D721Med (cell line): ENCODE results near the gene SDR42E2.

Source experiments
- DNase-seq: peaks from one replicate; pipeline ENCODE4 v3.0.0; 2011; ENCODE audit warnings: low spot score; ENCODE audit not compliant: insufficient read length
- FAIRE-seq: peaks from 2 replicates; lab custom pipeline; 2011; peaks lifted over from hg19 to GRCh38; lab: Jason Lieb, UNC
- CTCF ChIP-seq: IDR thresholded peaks from 2 replicates; pipeline ENCODE4 v1.5.1; 2012; ENCODE audit warnings: mild to moderate bottlenecking, control low read depth; ENCODE audit not compliant: insufficient read depth; ENCODE audit errors: missing control alignments

The SDR42E2 gene

GRCh38 chr16:22177968-22178930, 15.9 kb downstream of the SDR42E2 start:
- no peak for TF ChIP-seq CTCF
- FAIRE-seq (no peak), DNase-seq (no peak)

GRCh38 chr16:22181426-22181825, 19.1 kb downstream of the SDR42E2 start:
- TF ChIP-seq CTCF, result no peak
- no peak for FAIRE-seq

GRCh38 chr16:22181843-22182242, 19.5 kb downstream of the SDR42E2 start:
- no peak for DNase-seq
- FAIRE-seq, result no peak
- TF ChIP-seq CTCF, result no peak

More at GRCh38 chr16:22181426-22181825, 19.1 kb downstream of the SDR42E2 start:
- DNase-seq, result no peak

- FAIRE-seq (no peak), DNase-seq (no peak)
- no peak for TF ChIP-seq CTCF
Observed at GRCh38 chr16:22183335-22183734, 21.0 kb downstream of the SDR42E2 start.

GRCh38 chr16:22183901-22184614, 21.8 kb downstream of the SDR42E2 start:
- FAIRE-seq (no peak), DNase-seq (no peak)
- no peak for TF ChIP-seq CTCF

GRCh38 chr16:22184615-22184968, 22.3 kb downstream of the SDR42E2 start:
- FAIRE-seq (no peak), DNase-seq (no peak)
- no peak for TF ChIP-seq CTCF
